DMS114 treated with DMSO at 0.1 percent for 48 hours (cell line): ENCODE measurements around the gene COL11A2.
A peak's percentile ranks its signal among the peaks of the same experiment; 100 is the strongest.

Source experiments
- DNase-seq: peaks from one replicate; lab custom pipeline; 2025; ENCODE audit not compliant: unreplicated experiment; lab: John Stamatoyannopoulos, UW

The COL11A2 gene

DNA sequence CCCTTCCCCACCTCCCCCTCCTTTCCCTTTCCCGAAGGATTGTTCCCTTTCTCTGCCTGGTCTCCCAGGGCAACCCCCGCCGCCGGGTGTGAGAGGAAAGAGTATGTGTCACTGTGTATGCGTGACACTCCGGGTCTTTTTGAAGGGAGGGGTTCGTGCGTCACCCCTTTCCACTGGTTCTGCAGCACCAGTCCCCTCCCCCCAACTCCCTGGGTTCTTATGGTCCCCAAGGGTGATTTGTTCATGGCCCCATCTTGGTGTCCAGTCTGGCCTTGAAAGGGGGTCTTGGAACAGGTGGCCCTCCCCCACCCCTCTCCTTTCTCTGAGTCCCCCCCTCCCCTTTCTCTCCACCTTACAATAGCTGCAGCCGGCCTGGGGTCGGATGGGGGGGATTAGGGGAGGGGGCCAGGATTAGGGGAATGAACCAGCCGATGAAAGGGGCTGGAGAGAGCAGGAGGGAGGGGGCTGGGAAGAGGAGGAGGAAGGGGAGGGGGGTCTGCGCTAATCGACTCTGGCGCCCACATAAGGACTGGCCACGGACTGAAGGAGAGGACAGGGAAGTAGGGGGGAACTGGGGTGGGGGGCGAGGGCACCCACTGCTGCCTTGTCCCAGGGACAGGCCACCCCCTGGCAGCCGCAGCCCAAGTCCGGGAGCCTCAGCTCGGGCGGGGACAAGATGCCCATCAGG, 14.7 kb upstream of the COL11A2 start:
- DNase-seq = no peak

DNA sequence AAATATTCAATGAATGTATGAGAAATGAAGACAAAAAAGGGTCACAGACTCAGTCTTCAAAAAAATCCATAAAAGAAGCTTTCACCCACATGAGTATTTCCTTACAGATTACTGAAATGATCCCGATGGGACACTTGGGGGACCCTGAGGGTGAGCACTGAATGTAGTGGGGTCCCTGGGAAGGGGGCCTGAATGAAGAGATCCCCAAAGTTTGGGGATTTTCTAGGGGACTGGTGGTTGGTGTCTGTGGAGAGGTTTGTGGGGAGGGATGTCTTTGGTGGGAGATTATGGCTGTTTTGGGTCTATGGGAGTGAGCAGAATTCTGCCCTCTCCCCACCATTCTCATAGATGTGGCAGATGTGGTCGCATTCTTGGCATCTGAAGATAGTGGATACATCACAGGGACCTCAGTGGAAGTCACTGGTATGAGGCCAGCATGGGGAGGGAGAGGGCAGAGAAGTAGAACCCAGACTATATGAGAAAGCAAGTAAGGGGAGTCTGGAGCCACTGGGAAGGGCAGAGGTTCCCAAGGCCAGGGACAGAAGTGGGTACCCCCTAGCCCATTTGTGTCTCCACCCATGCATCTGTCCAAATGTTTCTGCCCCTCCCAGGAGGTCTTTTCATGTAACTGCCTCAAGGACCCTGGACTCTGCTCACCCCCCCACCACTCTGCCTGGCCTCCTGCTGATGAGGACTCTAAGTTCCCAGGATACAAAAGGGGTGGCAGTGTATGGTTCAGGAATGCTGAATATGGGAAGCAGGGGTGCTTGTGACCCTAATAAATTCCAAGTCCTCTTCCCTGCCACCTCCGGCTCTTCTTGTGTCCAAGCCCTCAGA, 14.0 kb upstream of the COL11A2 start:
- DNase-seq = no peak

DNA sequence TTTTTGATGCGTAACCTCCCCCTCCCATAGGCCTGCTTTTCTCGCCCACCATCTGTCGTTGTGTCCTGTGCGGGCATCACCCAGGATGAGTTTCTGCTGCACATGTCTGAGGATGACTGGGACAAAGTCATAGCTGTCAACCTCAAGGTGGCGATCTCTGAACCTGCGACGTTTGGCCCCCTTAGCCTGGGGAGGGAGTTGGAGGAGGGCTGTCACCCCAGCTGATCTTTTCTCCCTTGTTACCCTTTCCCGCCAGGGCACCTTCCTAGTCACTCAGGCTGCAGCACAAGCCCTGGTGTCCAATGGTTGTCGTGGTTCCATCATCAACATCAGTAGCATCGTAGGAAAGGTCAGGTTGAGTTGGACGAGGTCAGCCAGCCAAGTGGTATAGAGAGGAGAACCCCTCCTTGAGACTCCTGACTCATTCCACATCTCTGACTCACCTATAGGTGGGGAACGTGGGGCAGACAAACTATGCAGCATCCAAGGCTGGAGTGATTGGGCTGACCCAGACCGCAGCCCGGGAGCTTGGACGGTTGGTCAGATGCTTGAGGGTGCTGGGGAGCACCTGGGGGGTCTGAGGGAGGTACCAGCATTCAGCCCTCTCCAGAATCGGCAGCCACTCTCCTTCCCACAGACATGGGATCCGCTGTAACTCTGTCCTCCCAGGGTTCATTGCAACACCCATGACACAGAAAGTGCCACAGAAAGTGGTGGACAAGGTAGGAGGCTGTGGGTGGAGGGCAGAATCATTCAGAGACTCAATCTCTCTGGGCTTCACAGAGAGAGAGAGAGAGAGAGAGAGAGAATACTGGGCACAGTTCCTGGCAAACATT, 13.1 kb upstream of the COL11A2 start:
- DNase-seq = no peak

DNA sequence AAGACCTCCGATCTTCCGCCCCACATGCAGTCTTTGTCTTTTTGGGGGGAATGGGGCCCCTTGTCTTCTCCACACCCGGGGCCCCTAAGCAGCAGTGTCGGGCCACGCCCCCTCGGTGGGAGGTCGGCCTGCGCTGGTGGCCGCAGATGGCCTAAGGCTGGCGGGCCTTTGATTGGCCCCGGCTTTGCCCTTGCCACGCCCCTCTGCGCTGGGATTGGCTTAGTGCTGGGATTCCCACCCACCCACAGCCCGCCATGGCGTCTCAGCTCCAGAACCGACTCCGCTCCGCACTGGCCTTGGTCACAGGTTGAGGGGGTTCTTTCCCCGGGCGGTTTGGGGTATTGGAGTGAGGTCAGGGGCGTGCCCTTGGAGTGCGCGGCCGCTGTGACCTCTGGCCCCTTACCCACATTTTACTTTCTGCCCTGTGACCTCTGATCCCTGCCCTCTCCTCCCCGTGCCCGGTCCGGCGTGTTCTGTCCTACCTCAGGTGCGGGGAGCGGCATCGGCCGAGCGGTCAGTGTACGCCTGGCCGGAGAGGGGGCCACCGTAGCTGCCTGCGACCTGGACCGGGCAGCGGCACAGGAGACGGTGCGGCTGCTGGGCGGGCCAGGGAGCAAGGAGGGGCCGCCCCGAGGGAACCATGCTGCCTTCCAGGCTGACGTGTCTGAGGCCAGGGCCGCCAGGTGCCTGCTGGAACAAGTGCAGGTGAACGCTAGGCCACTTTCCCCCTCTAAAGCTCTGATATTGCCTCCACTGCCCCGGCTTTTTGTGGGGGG, 12.3 kb upstream of the COL11A2 start, which contains the start of gene HSD17B8:
HSD17B8 (plus strand) TSS at position 241 of the 776 bp plus-strand sequence; CDS start at position 255, 14 bp downstream.
- DNase-seq = no peak

DNA sequence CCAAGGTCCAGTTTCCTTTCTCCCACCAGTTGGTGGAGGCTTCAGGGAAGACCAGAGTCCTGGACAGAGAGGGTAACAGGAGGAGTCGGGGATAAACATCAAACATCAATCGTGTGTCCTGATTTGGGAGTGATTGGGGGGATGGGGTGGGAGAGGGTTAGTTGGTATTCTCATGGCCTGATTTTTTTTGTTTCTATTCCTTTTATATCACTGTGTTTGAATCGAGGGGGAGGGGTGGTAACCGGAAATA, 11.8 kb upstream of the COL11A2 start:
- no peak for DNase-seq

DNA sequence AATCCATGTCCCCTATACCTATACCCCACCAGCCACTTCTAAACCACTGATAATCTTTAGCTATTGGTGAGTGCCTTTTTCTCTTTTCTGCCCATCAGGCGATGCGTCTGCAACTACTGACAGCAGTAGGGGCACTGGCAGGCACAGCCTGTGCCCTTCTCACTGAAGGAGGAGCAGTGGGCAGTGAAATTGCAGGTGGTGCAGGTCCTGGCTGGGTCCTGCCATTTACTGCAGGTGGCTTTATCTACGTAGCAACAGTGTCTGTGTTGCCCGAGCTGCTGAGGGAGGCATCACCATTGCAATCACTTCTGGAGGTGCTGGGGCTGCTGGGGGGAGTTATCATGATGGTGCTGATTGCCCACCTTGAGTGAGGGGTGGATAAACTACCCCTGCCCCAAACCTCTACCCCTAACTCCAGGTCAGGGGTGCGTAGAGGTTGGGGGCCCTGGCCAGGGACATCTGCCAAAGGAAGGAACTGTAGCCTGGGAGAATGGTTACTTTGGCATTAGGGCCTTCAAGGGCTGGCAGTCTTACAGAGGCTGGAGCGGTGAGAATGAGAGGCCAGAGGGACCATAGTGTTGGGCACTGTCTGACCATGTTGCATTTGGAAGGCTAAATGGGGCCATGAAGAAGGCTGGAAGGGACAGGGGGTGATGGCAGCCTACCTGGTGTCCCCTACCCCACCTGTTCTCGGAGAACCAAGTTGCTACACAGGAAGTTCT, 11.3 kb upstream of the COL11A2 start:
- DNase-seq = no peak

DNA sequence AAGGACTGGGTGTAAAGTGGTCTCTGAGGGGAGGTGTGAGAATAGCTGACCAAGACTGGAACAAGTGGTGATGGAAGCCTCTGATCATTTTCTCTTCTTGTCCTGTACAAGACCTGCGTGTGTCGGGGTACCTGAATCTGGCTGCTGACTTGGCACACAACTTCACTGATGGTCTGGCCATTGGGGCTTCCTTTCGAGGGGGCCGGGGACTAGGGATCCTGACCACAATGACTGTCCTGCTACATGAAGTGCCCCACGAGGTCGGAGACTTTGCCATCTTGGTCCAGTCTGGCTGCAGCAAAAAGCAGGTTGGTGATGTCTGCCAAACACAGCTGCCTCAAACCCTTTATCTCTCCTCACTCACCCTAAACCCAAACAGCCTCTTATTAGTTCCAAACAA, 10.5 kb upstream of the COL11A2 start:
- DNase-seq = no peak

DNA sequence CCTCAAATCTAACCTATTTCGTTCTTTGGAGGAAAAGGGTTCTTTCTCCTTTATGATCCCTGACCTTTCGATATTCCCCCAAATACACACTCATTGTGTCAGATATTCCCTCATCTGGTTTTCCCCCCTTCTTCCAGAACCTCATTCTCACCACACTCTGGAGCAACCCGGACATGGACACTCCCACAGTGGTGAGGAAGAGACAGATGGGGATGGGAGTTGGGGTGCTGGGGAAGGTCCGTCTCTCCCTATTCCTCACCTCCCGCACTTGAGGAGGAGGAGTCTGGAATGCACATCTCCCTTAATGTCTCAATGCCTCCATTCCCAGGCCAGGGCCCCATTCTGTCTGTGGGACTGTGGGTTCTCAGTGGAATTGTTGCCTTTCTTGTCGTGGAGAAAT, 9.7 kb upstream of the COL11A2 start:
- no peak for DNase-seq

DNA sequence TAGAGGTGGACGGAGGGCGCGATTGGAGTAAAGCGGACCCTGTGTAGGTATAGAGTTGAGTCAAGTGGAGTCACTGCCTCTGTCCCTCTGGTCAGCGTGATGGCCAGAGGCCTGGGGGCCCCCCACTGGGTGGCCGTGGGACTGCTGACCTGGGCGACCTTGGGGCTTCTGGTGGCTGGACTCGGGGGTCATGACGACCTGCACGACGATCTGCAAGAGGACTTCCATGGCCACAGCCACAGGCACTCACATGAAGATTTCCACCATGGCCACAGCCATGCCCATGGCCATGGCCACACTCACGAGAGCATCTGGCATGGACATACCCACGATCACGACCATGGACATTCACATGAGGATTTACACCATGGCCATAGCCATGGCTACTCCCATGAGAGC, 8.9 kb upstream of the COL11A2 start:
- DNase-seq = no peak

DNA sequence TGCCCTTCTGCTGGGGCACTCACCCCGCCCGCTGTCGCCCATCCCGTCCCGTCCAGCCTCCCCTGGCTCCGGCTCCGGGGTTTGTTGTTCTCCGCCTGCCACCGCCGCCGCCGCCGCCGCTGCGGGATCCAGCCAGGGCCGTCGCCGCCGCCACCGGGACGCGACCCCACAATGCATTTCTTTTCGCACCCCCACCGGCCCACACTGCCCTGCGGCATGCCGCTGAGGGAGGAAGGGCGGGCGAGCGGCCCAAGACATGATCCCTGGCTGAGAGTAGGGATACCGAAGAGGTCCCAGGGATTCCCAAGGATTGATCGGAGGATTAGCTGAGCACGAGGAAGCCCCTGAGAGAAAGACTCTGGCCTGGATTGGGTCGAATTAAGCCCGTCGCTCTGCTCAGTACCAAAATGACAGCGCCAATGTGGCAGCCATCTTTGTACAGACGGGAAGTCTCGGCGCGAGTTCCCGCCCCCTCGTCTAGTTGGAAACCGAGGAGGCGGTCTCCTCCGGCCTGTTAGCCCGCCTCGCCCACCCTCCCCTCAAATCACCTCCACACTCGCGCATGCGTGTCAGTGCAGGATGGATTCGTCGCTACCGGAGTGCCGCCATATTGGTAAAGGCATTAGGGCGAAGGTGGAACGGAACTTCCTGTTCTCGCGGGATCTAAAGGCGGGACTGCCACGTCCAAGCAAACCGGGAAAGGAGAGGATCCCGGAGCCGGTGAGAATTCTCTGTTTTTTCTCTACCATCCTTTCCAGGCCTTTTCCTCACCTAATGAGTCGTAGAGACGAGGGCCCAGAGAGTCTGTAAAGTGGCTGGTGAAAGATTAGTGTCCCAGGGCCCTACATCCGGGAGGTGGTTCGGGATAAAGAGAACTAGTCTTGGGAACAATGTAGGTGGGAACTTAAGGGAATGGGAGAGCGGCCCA, 8.2 kb upstream of the COL11A2 start, which contains the start of the genes RXRB and SLC39A7:
RXRB (minus strand) TSS at position 447 of the 928 bp plus-strand sequence; CDS start at position 258, 189 bp downstream.
SLC39A7 (plus strand) TSS at position 649 of the 928 bp plus-strand sequence. CDS start 379 bp downstream, outside the sequence.
- DNase-seq = peak; percentile 97

DNA sequence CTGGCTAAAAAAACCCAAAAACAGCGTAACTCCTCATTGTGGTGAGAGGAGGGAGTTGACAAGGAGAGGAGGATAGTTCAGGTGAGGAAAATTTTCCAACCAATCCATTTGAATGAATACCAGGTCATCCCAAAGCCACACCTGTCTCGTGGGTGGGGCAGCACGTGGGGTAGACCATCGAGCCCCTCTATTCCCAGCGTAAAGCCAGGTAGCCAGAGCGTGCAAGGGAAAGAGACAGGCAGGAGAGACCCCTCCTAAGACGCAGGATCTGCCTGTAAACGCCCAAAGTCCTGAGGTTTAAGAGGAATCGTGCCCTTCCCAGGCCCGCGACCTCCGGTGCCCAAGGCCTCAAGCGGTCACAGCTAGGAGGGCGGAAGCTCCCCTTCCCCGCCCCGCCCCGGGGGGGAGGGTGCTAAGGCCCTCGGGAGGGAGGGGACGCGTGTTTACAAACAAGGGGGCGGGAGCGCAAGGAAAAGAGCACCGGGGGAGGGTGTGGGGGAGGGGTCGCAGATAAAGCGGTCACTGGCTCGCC, 7.5 kb upstream of the COL11A2 start:
- peak; percentile 68 for DNase-seq

DNA sequence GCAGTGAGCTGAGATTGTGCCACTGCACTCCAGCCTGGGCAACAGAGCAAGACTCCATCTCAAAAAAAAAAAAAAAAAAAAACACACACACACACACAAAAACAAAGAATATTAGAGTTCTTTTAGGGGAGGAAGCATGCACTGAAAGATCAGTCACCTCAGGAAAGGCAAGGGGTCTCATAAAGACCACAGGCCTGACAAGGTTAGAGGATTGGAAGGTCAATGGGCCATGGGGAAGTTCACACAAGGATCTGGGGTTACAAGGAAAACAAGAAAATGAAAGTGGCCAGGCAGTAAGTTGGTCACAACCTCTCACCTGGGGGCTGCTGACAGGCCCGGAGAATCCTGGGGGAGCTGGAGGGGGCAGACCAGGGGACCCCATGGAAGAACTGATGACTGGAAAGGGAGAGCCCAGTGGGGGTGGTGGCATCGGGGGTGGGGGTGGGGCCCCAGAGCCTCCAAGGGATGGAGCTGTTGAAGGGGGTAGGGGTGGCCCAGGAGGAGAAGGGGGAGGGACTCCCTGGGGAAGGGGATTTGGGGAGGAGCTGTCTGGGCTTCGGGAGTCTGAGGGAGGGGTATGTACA, 6.7 kb upstream of the COL11A2 start:
- no peak for DNase-seq

DNA sequence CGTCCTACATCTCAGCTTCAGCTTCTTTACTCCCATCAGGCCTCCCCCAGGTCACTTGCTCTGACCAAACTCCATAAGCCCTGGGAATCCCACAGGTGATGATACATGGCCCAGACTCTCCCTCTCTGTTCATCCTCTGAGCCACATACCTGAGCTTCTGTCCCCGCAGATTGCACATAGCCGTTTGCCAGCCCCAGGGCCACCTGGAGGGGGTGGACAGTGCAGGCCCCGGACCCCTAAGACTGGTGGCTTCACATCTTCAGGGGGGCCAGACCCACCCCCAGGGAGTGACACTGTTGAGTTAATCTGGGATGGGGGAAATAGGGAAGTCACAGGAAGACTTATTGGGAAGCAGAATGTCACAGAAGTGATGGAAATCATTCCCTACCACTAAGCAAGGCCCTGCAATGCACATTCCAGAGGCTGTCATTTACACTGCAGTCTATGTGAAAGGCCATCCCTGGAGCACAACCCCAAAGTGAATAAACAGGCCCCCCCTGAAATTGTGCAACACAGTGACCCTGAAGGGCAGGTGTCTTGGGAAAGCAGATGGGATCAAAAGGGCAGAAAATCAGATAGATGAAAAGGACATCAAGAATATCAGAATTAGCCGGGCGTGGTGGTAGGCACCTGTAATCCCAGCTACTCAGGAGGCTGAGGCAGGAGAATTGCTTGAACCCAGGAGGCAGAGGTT, 6.0 kb upstream of the COL11A2 start:
- no peak for DNase-seq

DNA sequence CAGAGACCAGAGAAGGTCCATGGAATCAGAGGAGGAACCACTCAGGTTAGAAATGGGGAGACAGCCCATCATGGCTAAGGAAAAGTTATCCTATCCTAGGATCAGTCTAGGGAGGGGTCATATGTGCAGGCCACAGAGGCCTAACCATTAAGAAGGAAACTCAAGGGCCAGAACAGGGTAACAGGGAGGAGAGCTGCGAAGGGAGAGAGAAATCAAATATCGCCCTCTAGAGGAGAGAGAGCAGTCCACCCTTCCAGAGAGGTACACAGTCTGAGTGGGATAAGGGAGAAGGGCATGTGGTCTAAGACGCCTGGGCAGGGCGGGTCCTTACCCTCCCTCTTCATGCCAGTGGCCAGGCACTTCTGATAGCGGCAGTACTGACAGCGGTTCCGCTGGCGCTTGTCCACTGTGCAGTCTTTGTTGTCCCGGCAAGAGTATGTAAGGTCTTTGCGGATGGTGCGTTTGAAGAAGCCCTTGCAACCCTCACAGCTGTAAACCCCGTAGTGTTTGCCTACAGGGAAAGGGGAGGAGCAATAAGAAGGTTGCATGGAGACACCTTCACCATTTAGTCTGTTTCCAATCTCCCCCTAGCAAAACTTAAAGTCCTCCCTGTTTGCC, 5.3 kb upstream of the COL11A2 start:
- DNase-seq = peak; percentile 87

DNA sequence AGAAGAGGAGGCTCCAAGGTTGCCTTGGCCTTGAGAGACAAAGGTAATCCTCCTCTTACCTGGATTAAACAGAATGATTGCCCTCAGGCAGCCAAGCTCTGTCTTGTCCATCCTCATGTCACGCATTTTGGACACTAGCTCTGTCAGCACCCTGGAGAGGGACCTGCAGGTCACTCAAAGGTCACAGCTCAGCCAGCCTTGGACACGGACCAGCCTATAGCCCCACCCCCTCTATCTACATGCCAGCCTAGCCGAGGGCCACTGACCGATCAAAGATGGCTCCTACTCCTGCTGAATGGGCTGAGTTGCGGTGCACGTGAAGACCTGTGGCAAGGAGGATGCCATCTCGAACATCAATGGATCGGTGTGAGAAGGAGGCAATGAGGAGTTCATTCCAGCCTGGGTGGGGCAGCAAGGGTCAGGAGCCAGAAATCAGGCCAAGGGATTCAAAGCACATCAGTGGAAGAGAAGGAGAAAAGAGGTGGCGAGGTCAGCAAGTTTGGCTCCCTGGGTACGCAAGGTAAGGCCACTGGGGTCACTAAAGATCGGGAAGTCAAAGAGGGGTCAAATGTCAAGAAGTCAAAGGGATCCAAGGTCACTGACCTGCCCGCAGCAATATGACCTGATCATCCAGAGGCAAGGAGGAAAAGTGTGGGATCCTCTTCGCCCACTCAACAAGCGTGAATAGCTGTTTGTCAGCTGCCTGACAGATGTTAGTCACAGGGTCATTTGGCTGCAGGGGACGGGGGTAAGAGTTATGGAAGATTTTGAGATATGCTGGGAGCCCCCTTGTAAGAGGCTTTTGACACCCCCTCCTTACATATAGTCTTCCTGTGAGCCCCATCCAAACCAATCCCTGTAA, 3.3 kb upstream of the COL11A2 start:
- DNase-seq = no peak

DNA sequence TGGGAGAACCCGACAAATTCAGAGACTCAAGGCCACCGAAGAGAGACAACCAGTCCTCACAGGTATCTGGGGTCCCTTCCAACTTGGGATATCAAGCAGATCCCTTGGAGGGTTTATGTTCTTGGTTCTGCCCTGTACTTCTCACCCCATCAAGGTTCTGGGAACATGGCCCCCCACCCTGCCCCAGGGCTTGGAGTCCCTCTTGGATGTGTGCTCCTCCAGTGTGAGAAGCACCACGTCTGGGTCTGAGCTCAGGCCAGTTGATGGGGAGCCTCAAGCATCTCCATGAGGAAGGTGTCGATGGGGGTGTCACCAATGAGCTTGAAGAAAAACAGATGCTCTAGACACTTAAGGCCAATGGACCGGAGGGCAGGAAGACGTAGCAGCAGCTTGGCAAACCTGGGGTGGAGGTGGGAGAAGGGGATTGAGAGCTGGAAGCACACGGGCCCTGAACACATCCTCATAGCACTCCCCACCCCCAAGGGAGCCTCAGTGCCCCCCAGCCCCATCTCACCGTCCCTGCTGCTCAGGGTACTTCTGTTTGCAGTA, 2.2 kb upstream of the COL11A2 start:
- no peak for DNase-seq
